GM19463 (cell line): Measurements from ENCODE around the gene ULK1.

Experiments used
- ATAC-seq: cut with Tn5 transposase; IDR thresholded peaks from one replicate; pipeline ENCODE4 v1.9.1; 2021; ENCODE audit warnings: mild to moderate bottlenecking, moderate library complexity; ENCODE audit not compliant: unreplicated experiment

ULK1 gene

GRCh38 chr12:131894313-131894860, at the start of gene ULK1:
Gene ULK1, plus strand, starts transcription at chr12:131894622. Its CDS starts 380 bp downstream, at chr12:131895002.
- peak; percentile 69 for ATAC-seq

GRCh38 chr12:131844656-131845055, 49.8 kb upstream of the ULK1 start:
- no peak for ATAC-seq

GRCh38 chr12:131845121-131845520, 49.3 kb upstream of the ULK1 start:
- no peak for ATAC-seq

- ATAC-seq = no peak
Measured at GRCh38 chr12:131847456-131847855, 47.0 kb upstream of the ULK1 start.

GRCh38 chr12:131848753-131849152, 45.7 kb upstream of the ULK1 start:
- ATAC-seq = no peak

- ATAC-seq = no peak
Measured at GRCh38 chr12:131849700-131850553, 44.5 kb upstream of the ULK1 start.

GRCh38 chr12:131850856-131851559, 43.4 kb upstream of the ULK1 start:
- no peak for ATAC-seq

GRCh38 chr12:131851741-131852550, 42.5 kb upstream of the ULK1 start:
- ATAC-seq = no peak

GRCh38 chr12:131852551-131853299, 41.7 kb upstream of the ULK1 start:
- ATAC-seq = no peak

- no peak for ATAC-seq
Measured at GRCh38 chr12:131853832-131854797, 40.3 kb upstream of the ULK1 start.

GRCh38 chr12:131854861-131855476, 39.5 kb upstream of the ULK1 start:
- ATAC-seq = no peak

GRCh38 chr12:131855521-131856142, 38.8 kb upstream of the ULK1 start:
- no peak for ATAC-seq

- ATAC-seq = no peak
Measured at GRCh38 chr12:131856366-131857097, 37.9 kb upstream of the ULK1 start.

- ATAC-seq = no peak
Measured at GRCh38 chr12:131857908-131858850, 36.2 kb upstream of the ULK1 start.

GRCh38 chr12:131860472-131861260, 33.8 kb upstream of the ULK1 start:
- ATAC-seq = no peak
